CD4-positive, alpha-beta T cell treated with Interferon alpha-2 for 1 hour (primary cell): ENCODE measurements around the gene KRTDAP.
A peak's percentile ranks its signal among the peaks of the same experiment; 100 is the strongest.
"Not testable (repeated sequence)": the region's sequence is repeated elsewhere in the genome, so short reads cannot be mapped to it uniquely, and the experiment has no call there.

ENCODE experiments used
- DNase-seq, 2 donors: peaks; one replicate each; pipeline ENCODE4 v3.0.0-alpha.2; 2020 to 2022

Gene KRTDAP

DNA sequence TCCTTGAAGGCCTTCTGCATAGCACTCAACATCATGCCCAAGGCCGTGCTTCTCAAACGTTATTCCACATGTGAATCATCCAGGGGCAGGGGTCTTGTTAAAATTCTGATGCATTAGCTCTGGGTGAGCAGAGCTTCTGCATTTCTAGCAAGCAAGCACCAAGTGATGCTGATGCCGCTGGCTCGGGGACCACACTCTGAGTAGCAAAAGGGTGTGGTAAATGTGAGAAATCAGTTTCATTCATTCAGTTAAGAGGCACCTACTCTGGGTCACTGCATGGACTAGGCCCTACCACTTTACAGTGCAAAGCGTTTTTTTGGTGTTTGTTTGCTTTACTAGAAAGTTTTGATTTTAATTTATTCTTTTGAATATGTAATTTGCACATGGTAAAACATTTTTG lies 7.2 kb downstream of the KRTDAP start:
- DNase-seq: no peak

DNA sequence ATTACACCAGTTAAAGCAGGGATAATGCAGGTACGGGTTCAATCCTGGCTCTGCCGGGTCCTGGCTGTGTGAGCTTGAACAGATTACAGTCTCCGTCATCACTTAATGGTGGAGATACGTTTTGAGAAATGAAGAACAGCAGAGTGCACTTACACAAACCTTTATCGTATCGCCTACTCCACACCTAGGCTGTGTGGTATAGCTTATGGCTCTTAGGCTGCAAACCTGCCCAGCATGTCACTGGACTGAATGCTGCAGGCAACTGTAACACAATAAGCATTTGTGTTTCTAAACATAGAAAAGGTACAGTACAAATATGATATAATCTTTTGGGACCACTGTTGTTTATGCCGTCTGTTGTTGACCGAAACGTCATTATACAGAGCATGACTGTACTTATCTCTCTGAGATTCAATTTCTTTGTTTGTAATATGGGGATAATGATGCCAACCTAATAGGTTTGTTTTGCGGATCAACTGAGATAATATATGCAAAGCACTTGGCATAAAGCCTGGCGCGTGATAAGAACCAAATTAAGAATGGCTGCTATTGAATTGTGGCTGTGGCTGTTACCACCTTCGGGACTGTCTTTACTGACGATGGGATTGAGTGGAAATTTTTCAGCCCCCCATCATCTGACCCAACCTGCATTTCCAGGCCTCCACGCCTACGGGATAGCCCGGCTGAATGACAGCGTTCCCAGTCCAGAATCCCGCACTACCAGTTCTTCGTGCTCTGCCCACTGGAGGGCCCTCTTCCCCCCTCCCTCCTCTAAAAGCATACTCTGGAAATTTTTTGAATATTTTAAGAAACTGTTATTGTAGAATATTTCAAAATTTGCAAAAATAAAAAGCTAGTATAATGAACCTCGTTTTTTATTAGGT lies 11.2 kb downstream of the KRTDAP start:
- no peak for DNase-seq

DNA sequence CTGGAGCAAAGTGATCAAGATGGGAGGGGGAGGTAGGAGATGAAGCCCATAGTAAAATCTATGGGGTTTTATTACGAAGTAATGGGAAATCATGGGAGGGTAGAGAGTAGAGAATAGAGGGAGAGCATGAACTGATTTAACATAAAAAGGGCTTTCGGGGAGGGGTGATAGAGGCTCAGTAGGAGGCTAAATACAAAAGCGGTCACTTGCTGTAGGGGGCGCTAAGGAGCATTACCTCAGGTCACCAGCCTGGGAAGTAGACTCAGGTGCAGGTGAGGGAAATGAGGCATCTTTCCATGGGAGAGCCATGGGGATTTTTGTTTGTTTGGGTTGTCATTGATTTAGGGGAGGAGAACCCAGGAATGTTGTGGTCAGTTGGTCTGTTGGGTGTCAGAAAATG lies 14.1 kb downstream of the KRTDAP start:
- no peak for DNase-seq

DNA sequence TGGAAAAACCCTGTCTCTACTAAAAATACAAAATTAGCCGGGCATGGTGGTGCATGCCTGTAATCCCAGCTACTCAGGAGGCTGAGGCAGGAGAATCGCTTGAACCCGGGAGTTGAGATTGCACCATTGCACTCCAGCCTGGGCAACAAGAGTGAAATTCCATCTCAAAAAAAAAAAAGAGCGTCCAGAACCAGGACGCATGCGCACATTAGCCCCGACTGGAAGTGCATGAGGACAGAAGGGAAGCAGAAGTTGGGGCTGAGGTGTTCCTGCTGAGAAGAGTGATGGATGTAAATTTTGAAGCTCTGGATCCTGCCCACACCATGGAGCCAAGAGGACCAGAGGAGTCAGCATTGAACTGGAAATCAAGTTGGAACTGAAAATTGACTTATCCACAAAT lies 15.7 kb downstream of the KRTDAP start:
- DNase-seq: not testable (repeated sequence)

DNA sequence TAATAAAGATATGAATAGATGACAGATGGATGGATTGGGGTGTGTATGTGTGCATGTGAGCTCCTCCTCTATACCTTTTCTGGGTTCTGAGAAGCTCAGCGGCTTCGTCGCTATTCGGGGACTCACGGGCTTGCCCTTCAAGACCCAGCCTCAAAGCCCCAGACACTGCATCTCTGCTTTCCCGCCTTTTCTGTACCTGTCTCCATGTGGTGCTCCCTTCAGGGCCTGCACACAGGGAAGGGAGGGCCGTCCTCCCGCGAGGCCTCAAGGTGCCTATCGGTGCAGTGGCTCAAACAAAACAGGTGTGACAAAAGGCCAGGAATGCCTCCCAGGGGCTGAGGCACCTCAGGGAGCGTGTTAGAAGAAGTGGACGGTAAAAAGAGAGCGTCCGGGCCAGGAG lies 16.2 kb downstream of the KRTDAP start:
- no peak for DNase-seq

DNA sequence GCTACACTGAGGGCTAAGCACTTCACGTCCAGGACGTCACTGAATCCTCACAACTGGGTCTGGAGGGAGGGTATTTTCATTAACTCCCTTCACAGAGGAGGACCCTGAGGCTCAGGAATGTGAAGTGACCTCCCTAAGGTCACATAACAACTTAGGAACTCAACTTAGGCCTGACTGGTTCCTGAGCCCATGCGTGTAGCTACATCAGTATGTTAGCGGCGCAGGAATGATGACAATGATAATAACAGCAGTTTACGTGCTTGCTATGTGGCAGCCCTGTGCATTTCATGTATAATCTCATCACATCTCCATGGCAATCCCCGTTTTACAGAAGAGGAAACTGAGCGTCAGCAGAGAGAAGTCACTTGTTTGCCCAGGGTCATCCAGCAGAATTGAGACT lies 18.3 kb downstream of the KRTDAP start:
- DNase-seq: no peak

DNA sequence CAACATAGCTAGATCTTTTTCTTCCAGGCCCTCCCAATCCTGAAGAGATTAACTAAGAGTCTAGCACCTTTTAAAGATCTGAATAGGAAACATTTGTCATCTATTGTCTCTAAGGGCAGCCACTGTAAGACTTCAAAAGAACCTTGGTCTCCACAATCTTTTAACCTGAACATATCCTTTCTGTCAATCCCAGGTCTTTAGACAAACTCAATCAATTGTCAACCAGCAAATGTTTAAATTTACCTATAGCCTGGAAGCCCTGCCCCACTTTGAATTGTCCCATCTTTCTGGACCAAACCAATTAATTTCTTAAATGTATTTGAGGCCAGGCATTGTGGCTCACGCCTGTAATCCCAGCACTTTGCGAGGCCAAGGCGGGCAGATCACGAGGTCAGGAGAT lies 19.2 kb downstream of the KRTDAP start:
- not testable (repeated sequence) for DNase-seq

DNA sequence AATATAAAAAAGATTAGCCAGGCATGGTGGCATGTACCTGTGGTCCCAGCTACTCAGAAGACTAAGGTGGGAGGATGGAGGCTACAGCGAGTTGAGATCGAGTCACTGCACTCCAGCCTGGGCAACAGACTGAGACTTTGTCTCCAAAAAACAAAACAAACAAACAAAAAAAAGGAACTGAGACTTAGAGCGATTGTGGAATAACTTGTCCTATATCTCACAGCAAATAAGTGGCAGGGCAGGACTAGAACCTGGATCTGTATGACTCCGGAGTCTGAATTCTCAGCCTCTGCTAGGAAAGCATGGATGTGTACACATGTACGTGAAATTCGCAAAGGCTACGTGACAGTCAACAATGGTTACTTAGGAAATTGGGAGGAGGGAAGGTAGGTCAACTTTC lies 20.1 kb downstream of the KRTDAP start:
- DNase-seq: no peak

DNA sequence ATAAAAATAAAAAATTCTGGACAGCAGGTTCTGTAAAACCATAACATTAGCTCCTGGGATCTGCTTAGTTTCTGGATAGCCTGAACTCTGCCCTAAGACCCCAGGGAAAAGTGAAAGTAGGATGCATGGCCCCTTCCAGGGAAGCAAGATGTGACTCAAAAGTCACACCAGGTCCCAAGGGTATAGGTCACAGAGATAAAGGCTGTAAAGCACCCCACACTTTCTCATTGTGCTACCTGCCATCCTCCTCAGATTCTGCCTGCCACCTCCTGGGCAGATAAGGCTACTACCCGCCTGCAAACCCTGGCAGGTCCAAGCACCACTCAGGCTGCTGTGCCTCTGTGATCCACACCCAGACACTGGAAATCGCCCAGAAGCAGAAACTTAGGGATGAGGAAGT lies 21.6 kb downstream of the KRTDAP start:
- peak; percentile 78 to 79 for DNase-seq

DNA sequence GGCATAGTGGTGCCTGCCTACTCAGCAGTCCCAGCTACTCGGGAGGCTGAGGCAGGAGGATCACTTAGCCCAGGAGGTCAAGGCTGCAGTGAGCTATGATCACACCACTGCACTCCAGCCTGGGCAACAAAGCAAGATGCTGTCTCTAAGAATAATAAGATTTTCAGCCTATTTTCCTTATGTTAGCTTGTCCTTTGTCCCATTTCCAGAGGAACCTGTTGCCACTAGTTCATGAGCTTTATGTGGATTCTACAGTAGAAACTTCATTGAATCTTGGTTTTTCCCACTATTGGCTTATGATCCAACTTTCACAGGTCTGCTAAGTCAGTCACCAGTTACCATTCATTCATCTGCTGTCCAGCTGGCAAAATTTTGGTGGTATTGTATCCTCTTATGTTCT lies 24.0 kb downstream of the KRTDAP start:
- DNase-seq: no peak

DNA sequence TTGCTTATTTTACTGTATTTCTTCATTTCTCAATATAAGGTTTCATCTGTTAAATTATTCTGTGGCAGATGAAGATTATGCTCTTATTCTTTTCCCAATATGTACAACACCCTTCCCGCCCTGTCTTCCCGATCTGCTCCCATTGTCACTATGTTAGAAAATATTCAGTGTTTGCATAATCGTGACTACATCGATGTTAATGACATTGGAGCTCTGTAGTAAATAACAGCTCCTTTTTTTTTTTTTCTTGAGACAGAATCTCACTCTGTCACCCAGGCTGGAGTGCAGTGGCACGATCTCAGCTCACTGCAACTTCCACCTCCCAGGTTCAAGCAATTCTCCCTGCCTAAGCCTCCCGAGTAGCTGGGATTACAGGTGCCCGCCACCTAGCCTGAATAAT lies 27.3 kb downstream of the KRTDAP start:
- not testable (repeated sequence) for DNase-seq

DNA sequence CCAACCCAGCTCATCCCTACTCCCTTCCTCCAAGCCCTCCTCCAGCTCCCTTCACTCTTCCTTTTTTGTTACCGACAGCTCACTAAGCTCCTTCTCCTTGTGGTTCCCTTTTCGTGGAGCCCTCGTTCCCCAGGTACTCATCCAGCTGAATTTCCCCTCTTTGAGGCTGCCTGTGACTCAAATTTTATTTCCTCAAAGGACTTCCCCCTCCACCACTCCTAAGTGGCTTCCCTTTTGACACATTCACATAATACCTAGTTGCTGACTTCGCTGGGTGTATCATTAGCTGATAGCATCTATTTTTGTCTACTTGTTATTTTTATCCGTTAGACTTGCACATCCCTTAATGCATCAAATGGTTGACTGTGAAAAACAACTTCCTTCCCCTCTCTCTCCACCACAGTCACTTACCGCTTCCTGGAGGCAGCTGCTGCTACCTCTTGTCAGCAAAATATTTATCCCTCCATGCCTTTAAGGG lies 27.7 kb downstream of the KRTDAP start:
- peak; percentile 70 to 83 for DNase-seq

DNA sequence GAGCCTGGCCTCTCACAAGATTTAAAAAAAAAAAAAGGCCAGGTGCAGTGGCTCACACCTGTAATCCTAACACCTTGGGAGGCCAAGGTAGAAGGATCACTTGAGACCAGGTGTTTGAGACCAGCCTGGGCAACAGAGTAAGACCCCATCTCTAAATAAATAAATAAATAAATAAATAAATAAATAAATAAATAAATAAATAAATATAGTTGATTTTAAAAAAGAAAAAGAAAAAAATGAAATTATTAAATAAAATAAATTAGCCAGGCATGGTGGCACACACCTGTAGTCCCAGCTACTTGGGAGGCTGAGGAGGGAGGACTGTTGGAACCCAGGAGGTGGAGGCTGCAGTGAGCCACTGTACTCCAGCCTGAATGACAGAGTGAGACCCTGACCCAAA lies 28.5 kb downstream of the KRTDAP start:
- DNase-seq: not testable (repeated sequence)

DNA sequence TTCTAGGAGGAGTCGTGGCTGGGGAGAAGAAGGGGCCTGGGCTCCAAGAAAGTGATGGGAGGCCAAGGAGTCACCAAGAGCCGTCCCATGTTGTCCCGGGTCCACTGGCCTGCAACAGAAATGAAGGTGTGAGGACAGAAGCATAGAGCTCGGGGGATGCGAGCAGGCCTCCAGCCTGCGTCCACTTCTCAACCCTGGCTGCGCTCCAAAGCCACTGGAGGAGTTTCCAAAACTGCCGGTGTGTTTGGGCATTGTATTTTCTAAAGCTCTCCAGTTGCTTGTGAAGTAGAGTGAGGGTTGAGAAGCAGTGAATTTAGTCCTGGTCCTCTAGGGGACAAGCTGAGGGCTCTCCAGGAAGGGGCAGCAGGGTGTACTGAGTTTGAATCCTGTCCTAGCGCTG lies 29.2 kb downstream of the KRTDAP start:
- no peak for DNase-seq

DNA sequence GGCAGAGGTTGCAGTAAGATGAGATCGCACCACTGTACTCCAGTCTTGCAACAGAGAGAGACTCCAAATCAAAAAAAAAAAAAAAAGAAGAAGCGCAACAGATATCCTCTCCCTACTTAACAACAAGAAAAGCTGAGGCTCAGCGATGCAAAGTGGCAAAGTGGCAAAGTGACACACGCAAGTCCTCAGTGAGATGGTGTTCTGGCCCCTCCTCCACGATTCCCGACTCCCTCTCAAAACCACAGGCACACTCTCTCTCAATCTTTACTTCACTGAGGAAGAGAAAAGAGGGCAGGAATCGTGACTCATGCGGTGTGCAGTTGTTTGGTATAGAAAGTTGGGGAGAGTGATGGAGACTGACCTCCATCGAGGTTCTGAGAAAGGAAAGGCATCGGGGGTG lies 29.7 kb downstream of the KRTDAP start:
- peak in 1 of 2 donors; percentile 45 for DNase-seq

DNA sequence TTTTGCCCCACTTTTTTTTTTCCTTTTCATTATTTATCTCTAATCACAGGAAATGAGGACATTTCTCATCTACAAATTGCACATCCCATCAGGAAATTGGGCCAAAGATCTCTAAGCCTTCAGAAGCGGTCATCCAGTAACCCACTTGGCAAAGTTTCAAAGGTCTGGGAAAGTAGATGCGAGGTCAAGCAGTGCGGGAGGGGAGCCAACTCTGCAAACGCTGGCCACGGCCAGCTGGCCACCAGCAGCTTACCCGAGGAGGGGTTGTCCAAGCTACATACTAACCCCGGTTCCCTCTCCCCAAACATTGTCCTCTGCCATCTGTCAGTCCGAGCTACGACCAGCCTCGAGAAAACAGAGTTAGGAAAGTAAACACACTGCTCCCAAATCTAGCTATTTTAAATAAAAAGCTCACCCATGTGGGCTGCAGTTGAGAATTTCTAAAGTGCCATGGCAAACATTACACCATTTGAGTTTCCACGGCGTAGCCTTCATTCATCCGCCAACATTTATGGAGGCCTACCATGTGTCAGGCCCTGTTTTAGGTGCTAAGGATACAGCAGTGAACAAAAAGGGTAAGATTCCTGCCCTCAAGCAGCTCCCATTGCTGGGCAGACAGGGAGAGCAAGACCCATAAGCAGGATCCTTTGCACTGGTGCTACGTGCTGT lies 30.7 kb downstream of the KRTDAP start:
- no peak for DNase-seq

DNA sequence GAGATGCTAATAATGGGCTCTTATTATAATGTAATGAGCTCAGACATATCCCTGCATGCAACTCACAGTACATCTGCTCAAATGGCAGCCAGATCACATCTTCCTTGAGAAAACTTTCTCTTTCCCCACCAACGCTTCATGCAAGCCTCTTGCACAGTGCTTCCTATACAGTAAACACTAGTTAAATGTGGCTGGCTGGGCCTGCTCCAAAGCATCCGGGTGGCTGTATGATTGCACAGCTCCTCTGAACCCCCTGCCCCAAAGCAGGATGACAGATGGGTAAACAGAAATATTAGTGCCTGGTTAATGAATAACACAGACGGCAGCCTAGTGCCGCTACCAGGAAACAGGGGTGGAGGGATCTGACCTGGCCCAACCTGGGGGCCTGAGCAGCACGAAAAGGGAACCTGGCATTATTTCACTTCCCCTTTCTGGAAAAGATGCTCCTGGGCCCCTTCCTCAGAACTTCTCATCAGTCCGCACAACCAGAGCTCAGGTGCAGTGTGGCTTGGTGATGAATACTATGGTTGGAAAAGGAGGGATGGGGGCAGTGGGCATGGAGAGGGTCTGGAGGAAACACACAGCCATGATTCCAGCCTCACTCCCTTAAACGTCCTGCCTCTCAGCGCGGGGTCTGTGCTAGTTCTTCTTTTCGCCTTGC lies 31.4 kb downstream of the KRTDAP start:
- DNase-seq: peak in 1 of 2 donors; percentile 70

DNA sequence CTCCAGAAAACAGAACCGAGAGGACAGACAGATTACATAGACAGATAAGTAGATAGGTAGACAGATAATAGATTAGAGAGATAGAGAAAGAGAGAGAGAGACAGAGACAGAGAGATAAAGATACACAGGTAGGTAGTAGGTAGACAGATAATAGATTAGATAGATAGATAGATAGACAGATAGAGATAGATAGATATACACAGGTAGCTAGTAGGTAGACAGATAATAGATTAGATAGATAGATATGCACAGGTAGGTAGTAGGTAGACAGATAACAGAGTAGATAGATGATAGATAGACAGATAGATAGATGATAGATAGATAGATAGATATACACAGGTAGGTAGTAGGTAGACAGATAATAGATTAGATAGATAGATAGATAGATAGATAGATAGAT lies 32.1 kb downstream of the KRTDAP start:
- no peak for DNase-seq

DNA sequence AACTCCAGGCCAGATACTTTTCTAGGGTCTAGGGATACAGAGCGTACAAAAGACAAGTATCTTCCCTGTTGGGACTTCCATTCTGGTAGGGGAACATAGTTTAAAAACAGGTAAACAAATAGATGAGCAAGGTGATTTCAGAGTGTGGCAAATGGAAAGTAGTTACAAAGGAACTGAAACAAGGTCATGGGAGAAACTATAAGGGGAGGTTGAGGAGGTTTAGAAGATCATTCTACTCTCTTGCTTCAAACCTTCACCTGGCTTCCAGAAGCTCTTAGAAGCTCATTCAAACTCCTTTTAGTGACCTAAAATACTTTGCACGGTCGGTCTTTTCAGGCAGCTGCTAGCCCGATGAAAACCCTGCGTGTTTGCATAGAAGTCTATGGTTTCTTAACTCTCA lies 33.1 kb downstream of the KRTDAP start:
- no peak for DNase-seq

DNA sequence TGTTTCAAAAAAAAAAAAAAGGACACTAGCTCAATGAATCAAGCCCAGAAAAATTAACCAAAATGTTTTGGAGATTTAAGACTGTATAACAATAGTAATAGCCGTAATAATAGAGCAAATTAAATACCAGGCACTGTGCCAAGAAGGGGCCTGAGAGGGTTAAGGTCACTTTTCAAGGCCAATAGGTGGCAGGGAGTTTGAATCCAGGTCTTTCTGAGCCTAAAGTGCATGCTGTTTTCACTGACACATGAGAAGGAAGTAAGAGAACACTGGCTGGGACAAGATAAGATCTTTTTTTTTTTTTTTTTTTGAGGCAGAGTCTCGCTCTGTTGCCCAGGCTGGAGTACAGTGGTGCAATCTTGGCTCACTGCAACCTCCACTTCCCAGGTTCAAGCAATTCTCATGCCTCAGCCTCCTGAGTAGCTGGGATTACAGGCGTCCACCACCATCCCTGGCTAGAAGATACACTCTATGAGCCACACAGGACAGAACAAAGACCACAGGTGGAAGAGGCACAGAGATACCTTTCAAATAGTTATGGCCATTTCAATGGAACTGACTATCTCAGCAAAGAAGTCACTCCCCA lies 34.6 kb downstream of the KRTDAP start:
- no peak for DNase-seq

DNA sequence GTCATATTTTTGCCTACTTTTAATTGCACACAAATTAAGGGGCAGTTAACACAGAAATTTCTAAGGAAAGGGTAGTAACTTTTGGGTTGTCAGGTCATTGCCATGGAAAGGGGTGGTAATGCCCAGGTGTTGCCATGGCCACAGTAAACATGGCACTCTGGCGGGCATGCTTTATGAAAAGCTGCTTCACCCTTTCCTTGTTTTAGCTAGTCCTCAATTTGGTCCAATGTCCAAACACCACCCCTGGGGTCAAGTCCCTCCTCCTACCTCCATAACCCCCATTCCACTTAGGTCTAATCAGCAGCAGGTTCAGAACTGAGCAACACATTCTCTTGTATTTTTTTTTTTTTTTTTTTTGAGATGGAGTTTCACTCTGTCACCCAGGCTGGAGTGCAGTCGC lies 35.6 kb downstream of the KRTDAP start:
- no peak for DNase-seq

DNA sequence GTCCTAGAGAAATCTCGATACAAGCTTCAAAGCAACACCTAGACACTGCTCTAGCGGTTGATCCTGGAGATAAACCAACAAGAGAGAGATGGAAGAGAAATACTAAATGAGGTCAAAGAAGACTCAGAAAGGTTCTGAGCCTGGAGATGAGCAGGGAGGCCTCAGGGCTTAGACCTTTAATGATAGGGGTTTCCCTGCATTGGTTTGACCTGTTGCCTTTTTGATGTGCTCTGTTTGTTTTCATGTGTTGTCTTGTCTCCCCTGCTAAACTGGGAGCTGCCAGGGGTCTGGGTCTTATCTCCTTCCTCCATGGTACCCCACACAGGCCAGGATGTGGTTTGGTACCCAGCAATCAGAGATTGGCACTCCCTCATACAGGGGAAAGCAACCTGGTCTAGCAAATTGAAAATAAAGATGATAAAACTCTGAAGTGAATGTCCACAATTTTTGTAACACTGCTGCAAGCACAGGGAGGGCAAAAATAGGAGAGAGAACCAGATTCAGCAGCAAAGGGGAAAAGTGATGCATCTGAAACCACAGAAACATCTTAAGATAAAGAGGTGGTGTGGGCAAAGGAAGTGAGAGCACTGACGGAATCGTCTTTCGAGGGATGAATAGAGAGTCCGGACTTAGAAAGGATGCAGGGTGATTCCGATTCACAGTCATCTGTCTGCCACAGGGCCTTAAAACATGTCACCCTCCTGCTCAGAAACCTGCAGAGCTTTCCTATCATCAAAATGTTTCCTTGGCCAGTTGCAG lies 38.7 kb downstream of the KRTDAP start:
- peak in 1 of 2 donors; percentile 38 for DNase-seq
